Smooth muscle cell of the coronary artery (primary cell): Measurements from ENCODE around the gene REC8. TPM values are rescaled to one million over a fixed set of nuclear protein-coding genes. Genes with fewer than 3 reads are reported as not detected.

Source experiments
- total RNA-seq: library from RNA; depleted of rRNA; stranded (reverse); fragments of >200 nt; gene quantifications from 2 replicates; pipeline ENCODE4 v1.2.3, GENCODE V29; 2014; ENCODE audit warnings: low replicate concordance

The REC8 gene
- 0.12 and 0.83 TPM in 2 replicates for total RNA-seq

GRCh38 chr14:24171422-24172260 is at the start of gene REC8:
REC8 (plus strand) TSS chr14:24172080; CDS start chr14:24172553, 473 bp downstream.

DNA sequence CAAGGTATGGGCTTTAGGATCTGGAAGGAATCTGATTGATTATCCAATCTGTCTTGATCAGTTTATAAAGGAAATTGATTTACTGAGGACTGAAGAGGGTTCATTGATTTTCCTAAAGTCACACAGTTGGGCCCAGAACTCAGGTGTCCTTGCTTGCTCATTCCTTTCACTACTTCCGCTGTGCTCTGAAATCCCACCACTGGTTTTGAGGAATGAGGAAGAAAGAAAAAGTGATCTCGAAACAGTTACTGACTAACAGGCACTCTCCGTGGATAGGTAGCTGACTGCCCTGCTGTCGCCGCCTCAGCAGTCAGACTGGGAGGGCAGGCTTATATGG is 41.5 kb upstream of the REC8 start, which contains the start of gene FITM1:
TSS of gene FITM1 (plus strand) at position 280 of the 337 bp plus-strand sequence. CDS start 905 bp downstream, outside the sequence.

GRCh38 chr14:24135834-24136683 is 35.8 kb upstream of the REC8 start, which contains the start of gene PSME1:
PSME1 (plus strand) TSS chr14:24136194; CDS start chr14:24136263, 69 bp downstream.

DNA sequence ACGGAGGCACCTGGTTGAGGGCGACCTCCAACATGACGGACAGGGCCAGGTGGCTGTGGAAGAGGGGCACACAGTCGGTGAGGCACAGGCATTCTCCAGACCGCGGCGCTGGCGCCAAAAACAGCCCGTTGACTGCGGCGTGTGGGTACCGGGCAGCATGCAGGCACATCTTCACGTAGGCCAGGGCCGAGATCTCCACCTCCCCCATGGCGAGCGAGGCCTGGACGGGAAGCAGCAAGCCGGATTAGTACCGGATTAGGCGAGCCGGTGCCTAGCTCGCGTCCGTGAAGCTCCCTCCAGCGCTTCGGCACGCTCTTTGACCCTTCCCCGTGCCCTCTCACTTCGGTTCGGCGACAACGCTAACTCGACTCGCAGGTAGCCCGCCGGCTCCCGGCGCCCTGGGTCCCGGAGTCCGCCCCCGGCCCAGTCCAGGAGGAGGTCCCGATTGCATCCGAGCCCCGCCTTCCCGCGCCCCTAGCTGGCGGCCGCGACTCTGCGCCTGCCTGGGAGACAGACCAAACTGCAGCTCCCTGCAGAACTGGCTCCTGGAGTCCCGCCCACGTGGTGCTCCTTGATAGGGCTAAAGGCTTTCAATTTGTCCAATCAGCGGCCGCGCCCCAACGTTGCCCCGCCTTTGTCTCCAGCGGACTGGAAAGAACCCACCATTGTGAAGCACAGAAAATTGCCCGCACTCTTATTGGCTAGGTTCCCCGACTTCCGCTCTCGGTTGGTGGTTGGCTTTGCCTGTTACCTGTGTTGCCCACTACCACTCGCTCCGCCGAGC is 30.6 kb upstream of the REC8 start, which contains the start of gene EMC9:
TSS of gene EMC9 (minus strand) at position 495 of the 784 bp plus-strand sequence. CDS start at position 208, 287 bp downstream.

GRCh38 chr14:24146453-24146977 is 25.4 kb upstream of the REC8 start, which contains the start of gene PSME2:
PSME2 (minus strand) TSS chr14:24146610; CDS start chr14:24146581, 29 bp downstream.

DNA sequence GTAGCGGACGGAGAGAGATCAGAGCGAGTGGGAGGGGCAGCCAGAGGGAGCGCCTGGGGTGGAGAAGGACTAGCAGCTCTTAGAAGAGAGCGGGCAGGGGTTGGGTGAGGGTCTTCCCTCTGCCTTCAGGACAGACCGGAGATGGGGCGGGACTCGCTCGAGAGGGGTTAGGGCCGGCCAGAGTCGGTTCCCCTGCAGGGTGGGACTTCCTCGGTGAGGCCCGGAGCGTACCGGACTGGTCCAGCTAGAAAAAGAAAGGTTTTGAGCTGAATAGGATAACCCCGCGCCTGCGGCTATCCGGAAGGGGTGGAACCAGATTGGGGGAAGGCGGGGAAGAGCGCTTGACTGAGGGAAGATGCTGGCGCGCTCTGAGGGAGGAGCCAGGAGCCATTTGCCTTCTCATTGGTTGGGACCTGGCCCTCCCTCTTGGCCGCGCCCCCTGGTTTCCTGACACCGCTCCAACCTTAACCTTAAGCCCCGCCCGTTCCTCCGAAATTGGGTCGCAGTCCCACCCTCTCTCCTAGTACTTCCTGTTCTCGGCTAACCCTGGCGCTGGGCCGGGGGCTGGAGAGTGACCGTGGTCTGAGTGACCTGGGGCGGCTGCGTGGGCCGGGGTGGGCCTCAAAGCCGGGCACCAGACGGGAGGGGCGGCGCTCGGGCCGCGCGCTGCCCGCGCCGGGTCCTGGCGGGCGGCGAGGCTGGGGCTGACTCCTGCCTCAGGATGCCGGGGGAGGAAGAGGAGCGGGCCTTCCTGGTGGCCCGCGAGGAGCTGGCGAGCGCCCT is 24.7 kb upstream of the REC8 start, which contains the start of gene RNF31:
TSS of gene RNF31 (plus strand) at position 521 of the 783 bp plus-strand sequence. CDS start at position 722, 201 bp downstream.

DNA sequence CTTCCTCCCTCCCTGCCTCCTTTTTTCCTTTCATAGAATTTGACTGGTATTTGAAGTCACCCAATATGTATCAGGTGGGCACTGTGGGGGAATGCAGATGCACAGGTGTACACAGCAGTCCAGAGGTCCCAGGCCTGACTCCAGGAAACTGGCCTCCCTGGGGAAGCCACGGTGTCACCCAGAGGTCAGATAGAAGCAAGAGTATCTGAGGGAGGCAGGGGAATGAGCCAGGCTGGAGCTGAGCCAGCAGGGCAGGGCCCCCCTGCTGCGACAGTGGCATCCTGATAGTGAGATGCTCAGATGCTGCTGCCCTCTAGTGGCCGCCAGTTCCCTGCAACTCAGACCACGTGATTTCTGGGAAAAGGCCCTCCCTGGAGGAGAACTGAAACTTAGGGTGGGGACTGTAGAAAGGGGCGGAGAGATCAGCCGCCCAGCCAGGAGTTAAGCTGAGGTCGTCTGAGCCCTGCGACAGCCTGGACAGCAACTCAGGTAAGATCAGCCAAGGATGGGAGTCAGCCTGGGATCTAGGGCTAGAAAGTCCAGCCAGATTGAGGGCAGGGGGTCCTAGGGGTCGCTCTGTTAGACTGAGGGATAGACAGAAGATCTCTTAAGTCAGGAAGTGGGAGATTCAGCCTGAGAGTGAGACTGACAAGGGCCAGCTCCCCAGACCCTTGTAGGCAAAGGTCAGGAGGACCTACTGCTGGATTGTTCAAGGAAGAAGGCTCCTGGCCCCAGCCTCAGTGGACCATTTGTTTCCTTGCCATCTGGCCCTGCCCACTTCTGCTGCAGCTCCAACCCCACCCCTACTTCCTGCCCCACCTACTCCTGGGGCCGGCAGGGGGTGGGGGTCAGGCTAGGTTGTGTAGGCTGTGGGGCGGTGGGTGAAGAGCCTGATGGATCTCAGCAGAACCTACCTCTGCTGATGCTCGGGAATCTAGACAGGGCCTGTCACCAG is 10.8 kb upstream of the REC8 start, which contains the start of gene IRF9:
TSS of gene IRF9 (plus strand) at position 416 of the 955 bp plus-strand sequence. CDS start 880 bp downstream, outside the sequence.

GRCh38 chr14:24188251-24189058 is 16.6 kb downstream of the REC8 start, which contains the start of gene IPO4:
IPO4 (minus strand) TSS chr14:24188816; CDS start chr14:24188787, 29 bp downstream.

GRCh38 chr14:24195186-24196070 is 23.5 kb downstream of the REC8 start, which contains the start of gene TM9SF1:
TM9SF1 (minus strand) TSS chr14:24195441; CDS start chr14:24195019, 422 bp downstream.

DNA sequence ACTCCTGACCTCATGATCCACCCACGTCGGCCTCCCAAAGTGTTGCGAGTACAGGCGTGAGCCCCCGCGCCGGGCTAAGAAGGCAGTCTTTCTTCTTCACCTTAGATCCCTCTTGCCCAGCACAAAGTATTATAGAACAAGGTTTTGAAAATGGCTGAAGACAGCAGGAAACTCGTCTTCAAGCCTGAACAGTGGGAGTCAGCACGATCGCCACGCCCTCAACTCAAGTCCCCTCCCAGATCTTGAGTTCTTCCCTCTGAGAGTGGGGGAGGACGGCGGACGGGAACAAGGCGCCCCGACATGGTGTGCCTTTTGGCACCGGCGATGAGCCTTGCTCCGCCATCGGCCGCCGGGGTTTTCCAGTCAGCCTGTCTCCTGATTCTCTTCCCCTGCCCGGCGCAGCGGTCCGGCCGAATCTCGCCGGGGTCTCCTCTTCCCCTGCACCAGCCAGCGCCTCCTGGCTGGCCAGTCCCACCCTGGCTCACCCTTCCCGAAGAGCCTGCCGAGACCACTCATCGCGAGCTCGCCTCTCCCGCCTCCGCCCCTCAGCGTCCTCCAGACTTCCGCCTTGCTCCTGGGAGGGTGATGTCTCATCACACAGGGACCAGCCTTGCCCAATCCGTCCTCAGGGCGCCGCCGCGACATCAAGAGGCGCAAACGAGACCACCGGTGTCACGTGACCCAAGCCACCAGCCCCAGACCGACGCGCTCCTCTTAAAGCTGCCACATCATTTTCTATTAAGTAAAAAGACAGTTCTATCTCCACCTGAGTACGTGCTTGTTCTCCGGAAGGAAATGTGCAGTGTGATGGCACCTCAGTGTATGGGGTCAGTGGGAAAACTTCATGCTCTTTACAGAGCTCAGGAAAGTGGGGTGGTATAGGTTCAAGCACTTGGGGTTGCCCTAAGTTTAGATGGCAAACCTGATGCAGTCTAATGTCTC is 41.3 kb downstream of the REC8 start, which contains the start of gene CHMP4A:
TSS of gene CHMP4A (minus strand) at position 565 of the 942 bp plus-strand sequence. CDS start at position 516, 49 bp downstream.

DNA sequence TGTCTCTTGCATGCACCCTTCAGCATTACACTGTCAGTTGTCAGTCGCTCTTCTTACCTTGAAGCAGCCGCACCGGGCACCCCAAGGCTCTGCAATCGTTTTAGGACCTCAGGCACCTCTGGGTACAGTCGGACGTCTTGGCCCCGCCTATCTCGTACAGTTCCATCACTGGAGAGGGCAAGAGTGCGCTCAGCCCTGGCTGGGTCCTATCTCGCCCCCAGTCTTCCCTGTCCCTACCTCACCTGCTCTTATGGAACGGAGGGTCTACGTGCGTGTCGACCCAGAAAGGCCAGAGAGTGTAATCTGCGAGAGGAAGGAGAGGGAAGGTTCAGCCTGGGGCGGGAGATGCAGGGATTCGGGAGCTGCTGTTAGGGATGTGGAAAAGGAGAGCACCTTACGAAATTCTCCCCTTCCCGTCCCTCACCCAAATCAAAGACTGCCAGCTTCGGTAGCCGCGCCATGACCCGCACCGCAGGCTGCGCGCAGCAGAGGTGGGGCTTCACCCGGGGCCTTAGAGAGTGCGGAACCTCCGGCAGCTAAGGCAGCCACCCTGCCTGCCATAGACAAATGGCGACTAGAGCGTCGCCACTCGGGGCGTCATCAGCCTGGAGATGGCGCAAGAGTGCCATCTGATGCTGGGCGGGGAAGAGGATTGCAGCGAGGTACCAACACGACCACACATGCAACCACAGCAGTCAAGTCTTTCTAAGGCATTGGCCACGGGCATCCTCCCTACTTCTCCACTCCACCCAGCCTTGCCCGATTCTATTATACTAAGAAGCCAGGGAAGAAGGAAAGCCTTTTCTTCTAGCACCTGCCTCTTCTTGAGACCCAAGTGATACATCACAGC is 43.8 kb downstream of the REC8 start, which contains the start of gene MDP1:
TSS of gene MDP1 (minus strand) at position 572 of the 850 bp plus-strand sequence. CDS start at position 461, 111 bp downstream.

